ENCODE measurements around the gene PROM2. TPM values are rescaled to one million over a fixed set of nuclear protein-coding genes. Genes with fewer than 3 reads are reported as not detected.

Gene PROM2
- total RNA-seq, 1 donor from 2014 or later: 0.99 TPM

DNA sequence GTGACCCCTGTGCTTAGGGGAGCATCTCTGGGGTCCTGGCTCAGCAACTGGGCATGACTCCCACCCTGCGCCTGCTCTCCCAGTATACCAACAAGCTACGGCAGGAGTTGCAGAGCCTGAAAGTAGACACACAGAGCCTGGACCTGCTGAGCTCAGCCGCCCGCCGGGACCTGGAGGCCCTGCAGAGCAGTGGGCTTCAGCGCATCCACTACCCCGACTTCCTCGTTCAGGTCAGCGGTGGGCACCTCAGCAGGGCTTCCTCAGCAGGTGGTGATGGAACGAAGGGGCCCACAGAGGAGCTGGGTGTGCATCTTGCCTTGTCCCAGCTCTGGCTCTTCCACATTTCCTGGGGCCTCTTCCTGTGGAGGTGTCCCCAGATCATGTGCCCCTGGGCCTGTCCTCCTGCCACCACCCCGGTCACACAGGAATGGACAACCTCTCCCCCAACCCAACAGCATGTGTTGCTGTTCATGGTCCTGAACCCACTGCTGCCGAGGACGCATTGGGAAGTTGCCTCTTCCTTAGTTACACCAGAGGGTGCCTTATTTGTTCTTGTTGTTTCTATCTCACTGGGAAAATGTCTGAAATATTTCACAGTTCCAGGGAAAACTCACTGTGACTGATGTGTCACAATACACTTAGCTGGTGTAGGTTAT, 10.8 kb downstream of the PROM2 start:
- no peak for DNase-seq (ENCODE audit: extremely low read depth, low read depth, low spot score)

DNA sequence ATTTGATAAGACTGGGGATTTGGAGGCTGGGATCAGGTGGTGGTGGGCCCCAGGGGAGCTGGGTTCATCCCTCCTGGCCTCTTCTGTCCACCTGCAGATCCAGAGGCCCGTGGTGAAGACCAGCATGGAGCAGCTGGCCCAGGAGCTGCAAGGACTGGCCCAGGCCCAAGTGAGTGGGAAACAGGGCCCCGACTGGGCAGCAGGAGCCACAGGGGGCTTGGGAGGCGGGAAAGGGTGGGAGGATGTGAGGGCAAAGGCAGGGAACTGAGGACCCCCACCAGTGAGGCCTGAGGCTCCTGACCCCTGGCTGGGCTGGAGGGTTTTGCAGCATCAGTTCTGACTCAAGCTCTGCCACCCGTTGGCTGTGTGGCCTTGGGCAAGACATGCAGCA, 11.3 kb downstream of the PROM2 start:
- DNase-seq (ENCODE audit: extremely low read depth, low read depth, low spot score): no peak

DNA sequence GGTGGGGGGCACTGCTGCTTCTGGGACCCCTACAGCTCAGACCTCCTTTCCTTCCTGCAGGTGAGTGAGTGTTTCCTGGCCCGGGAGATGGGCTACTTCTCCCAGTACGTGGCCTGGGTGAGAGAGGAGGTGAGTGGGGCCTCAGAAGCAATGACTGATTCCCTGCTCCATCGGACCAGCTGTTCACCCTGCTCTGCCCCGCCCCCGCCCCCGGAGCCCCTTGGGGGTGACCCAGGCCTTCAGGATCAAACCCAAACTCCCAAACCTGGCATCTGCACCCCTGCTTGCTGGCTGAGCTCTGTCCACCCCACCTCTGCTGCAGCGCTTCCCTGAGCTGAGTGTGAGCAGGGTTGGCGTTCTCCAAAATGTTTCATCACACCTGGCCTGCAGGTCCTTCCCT, 13.1 kb downstream of the PROM2 start:
- DNase-seq (ENCODE audit: extremely low read depth, low read depth, low spot score): no peak

DNA sequence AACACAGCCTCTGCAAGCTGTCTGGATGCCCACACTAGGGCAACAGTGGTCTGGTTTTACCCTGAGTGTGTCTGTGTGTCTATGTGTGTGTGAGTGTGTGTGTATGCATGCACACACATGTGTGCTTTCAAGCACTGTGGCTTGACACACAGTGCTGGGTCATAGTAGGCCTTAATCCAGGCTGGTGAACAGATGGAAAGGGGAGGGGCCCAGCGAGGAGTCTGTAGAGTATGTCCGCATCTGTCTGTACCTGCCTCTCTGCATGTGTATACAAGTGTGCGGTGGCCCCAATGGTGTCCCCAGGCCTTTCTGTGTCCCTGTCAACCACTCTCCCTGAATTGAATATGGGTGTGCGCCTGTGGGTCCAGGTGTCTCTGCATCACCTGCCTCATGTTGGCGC, 13.6 kb downstream of the PROM2 start:
- DNase-seq (ENCODE audit: extremely low read depth, low read depth, low spot score): no peak

DNA sequence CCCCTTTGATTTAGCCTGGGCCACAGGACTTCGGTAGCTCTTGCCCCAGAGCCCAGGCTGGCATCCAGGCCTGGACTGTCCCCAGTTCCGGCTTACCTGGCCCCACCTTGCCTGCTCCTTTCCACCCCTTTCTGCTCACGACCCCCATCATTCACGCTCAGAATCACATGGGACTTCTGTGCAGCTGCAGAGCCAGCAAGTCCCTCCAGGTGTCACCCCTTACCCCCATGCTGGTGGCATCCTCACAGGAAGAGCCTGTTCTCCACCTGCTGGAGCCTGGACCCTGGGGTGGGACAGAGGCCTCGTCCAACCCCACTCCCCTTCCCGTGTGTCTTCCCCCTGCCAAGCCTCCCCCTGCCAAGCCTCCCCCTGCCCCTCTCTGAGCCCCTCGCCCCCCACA, 15.0 kb downstream of the PROM2 start:
- no peak for DNase-seq (ENCODE audit: extremely low read depth, low read depth, low spot score)

DNA sequence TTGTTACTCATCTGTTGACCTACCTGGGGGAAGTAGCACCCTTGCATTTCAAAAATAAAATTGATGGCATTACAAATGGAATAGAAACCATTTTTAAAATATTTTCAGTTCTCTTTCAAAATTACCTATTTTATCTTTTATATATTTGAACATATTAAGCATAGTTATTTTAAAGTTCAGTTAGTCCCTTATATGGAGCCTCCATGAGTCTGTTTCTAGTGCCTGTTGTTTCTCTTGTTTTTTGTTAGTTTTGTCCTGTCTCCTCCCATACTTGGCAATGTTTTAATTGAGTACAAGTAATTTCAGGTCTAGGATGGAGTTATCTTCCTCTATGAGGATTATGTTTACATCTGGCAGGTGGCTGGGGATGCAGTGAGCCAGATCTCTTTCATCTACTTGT, 17.0 kb downstream of the PROM2 start:
- DNase-seq (ENCODE audit: extremely low read depth, low read depth, low spot score): no peak

DNA sequence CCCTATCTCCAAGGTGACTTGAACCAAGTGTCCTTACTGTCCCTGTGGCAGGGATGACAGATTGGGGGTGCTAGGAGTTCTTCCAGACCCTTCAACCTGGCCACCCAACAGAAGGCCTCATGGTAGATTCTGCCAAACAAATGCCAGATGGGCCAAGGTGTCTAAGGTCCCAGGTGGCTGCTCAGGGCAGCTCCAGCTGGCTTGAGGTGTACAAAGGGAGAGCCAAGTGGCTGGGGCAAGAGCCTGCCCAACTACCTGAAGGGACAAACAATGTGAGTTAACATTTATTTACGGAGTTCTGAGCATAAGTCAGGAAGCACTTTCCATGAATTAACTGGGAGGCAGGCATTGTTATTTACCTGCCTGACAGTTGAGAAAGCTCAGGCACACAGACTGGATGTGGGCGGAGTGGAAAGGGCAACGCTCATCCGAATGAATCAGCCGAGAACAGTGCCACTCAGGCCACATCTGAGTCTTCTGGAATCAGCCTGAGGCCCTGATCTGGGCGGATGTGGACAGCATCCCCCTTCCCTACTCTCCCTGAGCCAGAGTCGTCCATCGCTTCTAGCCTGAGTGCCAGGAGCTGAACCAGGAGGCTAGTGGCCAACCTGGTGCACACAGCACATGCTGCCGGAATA, 18.5 kb downstream of the PROM2 start:
- no peak for DNase-seq (ENCODE audit: extremely low read depth, low read depth, low spot score)

DNA sequence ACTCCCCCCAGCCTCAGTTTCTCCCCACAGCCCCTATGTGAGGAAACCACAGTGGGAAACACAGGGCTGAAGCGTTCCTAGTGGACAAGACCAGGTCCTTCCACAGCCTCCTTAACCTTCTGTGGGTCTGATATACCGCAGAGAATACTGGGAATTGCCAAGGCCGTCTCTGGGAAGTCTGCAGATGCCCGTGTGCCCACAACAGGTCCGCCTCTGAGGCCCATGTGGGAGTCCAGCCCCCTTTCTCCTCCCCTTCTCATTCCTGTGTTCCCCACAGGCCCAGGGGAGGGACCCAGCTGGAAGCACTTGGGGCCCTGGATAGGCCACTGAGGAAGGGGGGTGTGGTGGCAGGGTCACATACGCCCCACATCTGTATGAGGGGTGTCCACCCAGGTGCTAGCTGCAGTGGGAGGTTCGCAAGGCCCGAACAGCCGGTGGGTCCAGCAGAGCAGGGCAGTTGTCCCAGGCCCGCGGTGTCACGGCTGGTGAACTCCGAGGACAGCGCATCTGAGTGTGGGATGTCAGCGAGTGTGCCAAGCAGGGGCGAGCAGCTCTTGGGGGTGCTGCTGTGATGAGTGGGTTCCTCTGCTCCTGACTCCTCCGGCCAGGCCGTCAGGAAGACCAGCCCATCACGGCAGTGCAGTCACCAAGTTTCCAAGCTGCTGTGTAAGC, 20.5 kb downstream of the PROM2 start:
- DNase-seq (ENCODE audit: extremely low read depth, low read depth, low spot score): no peak

DNA sequence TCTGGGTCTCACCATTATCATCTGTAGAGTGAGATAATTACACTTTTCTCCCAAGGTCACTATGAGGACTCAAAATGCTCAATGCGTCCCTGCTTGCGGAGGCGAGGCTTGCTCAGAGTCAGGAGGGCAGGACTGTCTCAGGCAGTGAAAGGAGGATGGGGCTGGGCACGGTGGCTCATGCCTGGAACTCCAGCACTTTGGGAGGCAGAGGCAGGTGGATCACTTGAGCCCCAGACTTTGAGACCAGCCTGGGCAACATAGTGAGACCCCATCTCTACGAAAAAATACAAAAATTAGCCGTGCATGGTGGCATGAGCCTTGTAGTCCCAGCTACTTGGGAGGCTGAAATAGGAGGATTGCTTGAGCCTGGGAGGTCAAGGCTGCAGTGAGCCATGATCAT, 21.1 kb downstream of the PROM2 start:
- DNase-seq (ENCODE audit: extremely low read depth, low read depth, low spot score): no peak

DNA sequence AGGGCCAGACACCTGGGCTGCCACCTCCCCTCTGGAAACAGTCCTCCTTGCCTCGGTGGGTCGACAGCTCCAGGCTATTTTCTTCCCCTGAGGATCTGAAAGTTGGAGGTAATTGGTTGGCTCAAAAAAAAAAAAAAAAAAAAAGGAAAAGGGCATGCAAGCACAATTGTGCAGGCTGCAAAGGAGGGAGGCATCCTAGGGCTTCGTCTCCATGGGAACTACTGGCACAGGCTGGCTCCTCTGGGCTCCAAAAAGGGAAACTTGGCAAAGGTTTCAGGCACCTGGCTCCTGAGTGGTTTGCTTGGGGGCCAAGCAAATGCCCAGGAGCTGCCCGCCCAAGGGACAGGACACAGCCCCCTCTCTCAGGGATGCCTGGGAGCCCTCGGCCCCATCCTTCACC, 21.8 kb downstream of the PROM2 start:
- no peak for DNase-seq (ENCODE audit: extremely low read depth, low read depth, low spot score)

DNA sequence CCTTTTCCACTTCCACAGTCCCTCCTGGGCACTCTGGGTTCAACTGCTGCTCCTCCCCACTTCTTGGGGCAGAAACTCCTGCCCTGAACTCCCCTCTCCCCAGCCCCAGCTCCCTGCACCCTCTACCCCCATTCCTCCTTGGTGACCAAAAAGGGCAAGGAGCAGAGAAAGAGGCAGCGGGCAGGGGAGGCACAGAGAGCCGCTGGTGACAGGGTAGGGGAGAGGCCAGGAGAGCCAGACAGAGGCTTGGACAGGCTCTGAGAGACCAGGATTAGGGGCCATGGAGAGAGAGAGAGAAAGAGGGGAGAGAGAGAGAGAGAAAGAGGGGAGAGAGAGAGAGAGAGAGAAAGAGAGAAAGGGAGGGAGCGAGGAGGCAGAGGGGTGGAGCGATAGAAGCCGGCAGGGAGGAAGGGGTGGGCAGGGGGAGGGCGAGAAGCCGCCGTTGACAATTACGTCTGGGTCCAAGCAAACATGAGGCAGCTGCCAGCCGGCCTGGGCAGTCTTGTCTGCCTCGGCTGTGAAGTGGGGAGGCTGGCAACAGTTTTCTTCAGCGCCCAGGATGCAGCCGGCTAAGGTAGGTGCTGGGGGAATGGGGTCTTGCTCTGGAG, 22.7 kb downstream of the PROM2 start, which contains the start of gene KCNIP3:
Gene KCNIP3, plus strand, starts transcription at position 468 of the 608 bp plus-strand sequence. Its CDS starts 92 bp downstream, at position 560.
- DNase-seq (ENCODE audit: extremely low read depth, low read depth, low spot score): no peak

DNA sequence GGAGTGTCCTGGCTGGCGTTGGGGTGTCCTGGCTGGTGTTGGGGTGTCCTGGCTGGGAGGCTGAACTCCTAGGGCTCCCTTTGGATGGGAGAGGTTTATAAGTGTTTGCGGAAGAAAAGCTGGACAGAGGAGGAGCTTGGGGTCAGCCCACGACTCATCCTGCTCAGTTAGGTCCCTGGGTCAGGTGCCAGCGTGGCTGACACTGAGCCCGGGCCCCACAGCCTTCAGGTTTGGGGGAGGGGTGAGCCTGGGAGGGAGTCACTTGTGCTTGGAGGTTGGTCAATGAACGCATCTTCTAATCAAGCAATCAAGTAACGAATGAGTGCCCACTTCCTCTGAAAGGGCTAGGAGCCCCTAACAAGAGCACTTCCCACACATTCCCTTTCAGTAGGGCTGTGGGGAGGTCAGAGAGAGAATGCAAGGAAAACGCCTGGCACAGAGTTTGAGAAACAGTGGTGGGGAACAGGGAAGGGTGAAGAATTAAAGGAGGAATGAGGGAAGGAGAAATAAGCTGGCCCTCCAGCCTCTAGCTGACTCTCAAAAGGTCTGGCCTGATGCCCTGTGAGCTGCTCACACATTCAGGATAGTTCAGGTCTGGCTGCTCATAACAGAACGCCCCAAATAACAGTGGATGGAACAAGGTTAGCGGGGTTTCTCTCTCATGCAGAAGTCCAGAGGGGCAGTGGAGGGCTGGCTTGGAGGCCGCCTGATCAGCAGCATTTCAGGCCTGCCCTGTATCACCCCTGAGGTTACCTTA, 23.6 kb downstream of the PROM2 start:
- no peak for DNase-seq (ENCODE audit: extremely low read depth, low read depth, low spot score)

DNA sequence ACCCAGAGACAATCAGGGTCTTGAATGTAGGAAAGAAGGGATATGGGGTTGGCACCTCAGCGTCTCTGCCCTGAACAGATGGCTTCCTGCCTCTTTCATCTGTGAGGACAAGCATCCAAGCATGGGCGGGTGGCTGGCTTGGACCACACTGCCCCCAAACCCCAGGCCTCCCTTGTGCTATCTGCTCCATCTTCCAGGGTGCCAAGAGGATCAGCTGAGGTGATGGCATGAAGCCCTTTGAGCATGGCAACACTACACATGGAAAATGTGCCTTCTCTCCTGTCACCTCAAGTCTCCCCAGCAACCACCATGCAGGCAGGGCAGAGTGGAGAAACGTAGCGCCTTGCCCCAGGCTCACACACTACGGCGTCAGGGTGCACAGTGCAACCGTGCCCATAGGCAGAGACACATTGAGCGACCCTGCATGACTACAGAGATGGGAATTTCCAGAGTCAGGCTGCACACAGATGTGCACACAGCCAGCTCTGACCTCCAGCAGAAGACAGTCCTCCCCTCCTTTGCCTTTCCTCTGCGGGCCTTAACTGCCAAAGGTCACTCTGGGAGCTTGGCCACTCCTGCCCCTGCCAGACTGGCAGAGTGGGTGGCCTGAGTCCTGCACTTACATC, 24.4 kb downstream of the PROM2 start:
- no peak for DNase-seq (ENCODE audit: extremely low read depth, low read depth, low spot score)

DNA sequence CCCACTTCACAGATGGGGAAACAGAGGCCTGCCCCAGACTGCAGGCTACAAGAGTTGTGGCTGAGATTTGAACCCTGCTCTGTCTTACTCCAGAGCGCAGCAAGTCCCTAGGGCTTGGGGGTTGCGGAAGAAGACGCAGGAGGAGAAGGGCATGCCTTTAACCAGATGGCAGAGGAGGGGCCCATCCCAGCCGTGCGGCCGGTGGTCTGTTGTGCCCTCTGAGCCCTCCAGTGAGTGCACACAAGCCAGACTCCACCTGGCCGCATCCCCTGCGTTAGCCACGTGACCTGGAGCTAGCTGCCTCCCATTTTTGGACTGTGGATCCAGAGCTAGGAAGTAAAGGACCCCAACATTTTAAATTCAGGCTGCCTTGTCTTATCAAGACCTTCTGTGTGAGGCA, 25.7 kb downstream of the PROM2 start:
- DNase-seq (ENCODE audit: extremely low read depth, low read depth, low spot score): no peak

DNA sequence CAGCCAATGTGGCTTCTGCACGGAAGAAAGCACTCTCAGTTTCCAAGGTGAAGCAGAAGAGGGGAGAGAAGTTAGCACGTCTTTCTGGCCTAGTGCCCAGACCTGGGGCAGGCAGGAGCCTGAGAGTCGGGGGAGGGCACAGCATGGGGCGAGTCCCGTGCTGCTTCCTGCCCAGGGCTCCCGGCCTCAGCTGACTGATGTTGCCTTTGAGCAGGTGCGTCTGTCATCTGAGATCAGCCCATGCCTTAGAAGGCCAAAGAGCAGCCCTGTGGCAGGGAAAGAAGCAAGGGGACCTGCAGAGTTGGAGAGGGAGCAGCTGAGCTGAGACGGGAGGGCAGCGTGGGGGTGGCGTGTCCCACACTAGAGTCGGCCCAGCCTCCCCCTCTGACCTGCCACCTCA, 26.2 kb downstream of the PROM2 start:
- DNase-seq (ENCODE audit: extremely low read depth, low read depth, low spot score): no peak

DNA sequence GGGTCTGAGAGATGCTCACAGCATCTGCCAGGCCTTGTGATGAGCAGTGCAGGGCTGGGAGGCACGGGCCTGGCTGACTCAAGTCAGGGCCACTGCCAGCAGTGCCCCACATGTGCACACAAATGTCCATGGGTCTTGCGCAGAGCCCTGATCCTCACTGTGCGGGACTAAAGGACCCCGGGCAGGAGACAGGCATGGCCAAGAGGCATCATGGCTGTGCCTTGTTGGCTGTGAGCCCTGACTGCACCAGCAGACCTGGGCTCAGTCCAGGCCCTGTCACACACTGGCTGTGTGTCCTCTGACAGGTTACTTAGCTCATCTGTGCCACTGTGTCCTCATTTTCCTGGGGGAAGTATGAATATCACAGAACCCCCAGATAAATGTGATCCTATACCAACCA, 26.9 kb downstream of the PROM2 start:
- DNase-seq (ENCODE audit: extremely low read depth, low read depth, low spot score): no peak

DNA sequence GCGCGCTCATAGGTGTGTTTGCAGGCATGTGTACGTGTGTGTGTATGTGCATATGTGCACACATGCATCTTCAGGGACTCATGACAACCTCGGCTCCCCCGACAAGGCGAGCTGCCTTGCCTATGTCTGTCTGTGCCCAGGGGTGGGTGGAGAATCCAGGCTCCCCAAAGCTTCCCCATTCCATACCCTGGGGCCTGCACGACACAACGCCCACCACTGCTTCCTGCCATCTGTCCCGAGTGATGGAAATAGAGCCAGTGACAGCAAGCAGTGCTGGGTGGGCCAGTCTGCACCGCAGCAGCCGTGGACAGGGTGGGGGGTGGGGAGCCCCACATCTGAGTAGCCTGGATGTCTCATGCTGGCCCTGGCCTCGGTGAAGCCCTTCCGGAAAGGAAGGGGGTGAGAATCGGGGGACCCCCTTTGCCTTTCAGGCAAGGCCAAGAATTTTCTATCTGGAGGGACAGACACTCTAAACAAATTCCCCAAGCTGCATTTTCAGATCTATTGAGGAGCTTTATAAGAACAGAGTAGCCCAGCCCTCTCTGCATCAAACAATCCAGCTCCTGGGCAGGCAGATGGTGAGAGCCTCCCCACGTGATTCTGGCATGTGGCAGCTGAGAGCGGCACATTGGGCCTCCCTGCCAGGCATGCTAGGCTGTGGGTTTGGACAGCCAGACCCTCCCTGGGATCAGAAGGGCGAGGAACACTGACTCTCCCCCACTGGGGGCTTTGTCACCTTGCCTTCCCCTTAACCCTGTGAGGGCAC, 27.8 kb downstream of the PROM2 start:
- DNase-seq (ENCODE audit: extremely low read depth, low read depth, low spot score): no peak

DNA sequence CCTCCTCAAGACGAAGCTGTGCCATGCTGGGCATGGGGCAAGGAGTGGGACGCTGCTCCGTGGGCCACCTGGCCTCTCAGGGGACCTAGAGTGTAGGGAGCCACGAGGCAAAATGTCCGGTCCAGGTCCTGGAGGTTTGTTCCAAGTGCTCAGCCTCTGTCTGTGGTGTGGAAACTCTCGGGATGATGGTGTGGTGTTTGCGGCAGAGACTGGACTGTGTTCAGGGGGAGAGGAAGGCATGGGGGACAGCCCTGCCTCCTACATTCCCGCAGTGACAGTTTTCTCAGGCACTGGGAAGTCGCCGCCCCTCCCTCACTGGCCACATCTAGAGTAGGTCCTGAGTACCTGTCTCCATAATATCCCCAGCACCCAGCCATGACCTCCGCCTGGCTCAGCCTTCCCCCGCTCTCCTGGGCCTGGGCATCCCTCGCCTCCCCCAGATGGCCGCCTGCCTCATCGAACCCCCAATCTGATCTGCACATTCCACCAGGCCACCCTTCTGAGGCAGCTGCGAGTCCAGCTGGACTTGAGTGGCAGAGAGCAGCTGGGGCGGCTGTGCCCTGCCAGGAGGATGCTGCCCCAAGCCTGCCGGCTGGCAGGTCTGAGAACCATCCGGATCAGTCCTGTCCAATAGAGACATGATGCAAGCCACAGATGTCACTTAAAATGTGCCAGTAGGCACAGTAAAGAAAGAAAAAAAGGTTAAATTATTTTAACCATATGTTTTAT, 29.1 kb downstream of the PROM2 start:
- DNase-seq (ENCODE audit: extremely low read depth, low read depth, low spot score): no peak

DNA sequence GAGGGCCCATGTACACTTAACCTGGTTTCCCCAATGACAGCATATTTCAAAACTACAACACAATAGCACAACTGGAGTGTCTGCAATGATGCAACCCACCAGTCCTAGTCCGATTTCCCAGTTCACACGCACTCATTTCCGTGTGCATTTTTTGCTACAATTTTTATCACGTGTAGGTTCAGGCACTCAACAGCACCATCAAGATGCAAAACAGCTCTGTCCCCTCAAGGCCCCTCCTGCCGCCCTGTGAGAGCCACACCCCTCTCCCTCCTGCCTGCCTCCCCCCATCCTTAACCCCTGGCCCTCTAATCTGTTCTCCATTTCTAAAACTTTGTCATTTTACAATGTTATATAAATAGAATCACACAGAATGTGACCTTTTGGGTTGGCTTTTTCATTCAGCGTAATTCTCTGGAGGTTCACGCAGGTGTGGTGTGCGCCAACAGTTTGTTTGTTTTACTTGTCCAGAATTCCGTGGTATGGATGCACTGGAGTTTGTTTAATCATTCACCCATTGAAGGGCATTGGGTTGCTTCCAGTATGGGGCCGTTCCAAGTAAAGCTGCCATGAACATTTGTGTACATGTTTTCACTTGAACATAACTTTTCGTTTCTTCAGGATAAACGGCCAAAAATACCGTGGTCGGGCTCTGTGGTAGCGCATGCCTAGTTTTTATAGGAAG, 31.3 kb downstream of the PROM2 start:
- no peak for DNase-seq (ENCODE audit: extremely low read depth, low read depth, low spot score)

Measured in glomerular endothelial cell (primary cell).